IPS-18a (cell line): ENCODE results near the gene CUL4A.
"Not testable (repeated sequence)": the region's sequence is repeated elsewhere in the genome, so short reads cannot be mapped to it uniquely, and the experiment has no call there.

Experiments
- H3K27ac ChIP-seq: one replicate; pipeline ENCODE4 v1.5.1; 2013; ENCODE audit warnings: low read length
- H3K27me3 ChIP-seq: one replicate; pipeline ENCODE4 v1.6.1; 2013; ENCODE audit warnings: mild to moderate bottlenecking, low read length; ENCODE audit not compliant: control insufficient read depth, insufficient read depth
- H3K36me3 ChIP-seq: one replicate; pipeline ENCODE4 v1.6.1; 2013; ENCODE audit warnings: low read depth, low read length; ENCODE audit not compliant: control insufficient read depth
- H3K4me1 ChIP-seq: one replicate; pipeline ENCODE4 v1.6.1; 2013; ENCODE audit warnings: low read depth, low read length; ENCODE audit not compliant: control insufficient read depth
- H3K4me3 ChIP-seq: one replicate; pipeline ENCODE4 v1.5.1; 2013; ENCODE audit warnings: low read length
- H3K9ac ChIP-seq: one replicate; pipeline ENCODE4 v1.6.1; 2013; ENCODE audit warnings: mild to moderate bottlenecking, low read length, moderate library complexity
- H3K9me3 ChIP-seq: one replicate; pipeline ENCODE4 v1.6.1; 2013; ENCODE audit warnings: low read depth, low read length; ENCODE audit not compliant: control insufficient read depth

The CUL4A gene

DNA sequence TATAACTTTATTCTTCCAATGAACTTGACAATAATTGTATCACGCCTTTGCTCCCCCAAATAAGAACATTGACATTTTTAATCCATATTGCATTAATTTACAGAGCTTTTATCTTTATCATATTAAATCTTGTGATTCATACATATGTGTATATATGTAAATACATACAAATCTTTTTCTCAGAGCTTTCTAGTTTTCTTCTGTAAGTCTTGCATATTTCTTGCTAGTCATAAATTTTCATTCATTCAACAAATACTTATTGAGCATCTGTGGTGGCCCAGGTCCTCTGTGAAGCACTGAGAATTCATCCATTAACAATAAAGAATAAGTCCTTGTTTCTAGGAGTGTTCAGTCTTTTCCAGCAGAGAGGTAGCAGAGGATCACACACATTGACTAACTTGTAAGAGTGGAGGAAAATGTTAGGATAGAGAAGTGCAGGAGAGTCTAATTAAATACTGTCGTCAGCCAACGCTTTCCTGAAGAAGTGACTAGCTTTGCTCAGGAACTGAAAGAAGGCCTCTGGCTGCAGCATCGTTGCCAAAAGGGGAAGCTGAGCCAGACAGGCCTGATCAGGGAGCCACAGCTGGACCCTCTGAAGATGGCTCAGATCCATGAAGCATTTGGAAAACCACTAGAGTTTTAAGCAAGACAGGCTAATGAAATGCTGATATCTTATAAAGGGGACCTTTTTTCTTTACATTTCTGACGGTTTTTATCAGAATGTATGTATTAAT is 49.1 kb downstream of the CUL4A start:
- Histone ChIP-seq H3K27me3 (no peaks in the 10 kb centered on the region), H3K9ac (no peak overlapping the region), H3K4me3 (no peak overlapping the region), H3K36me3 (peaks cover 87% of the 10 kb centered on the region), H3K9me3 (peaks cover 2% of the 10 kb centered on the region), H3K27ac (no peak overlapping the region), H3K4me1 (no peaks in the 10 kb centered on the region)

DNA sequence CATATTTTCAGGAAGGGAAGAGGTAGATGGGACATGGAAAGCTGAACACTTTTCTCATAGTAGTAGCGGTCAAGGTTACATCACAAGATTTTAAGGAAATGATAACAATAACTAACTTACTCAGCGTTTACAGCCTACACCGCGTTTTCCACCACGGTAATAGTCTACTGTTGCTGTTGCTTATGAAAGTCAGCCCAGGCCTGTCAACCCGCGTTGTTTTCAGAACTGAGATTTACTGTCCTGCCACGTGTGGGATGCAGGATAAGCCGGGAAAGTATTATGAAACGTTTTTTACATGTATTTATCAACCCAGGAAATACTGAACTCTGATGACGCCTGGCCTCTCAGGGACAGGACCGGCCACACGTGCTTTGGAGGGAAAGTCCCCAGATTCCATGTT is 51.6 kb downstream of the CUL4A start:
- no peaks in the 10 kb centered on the region for H3K27me3 ChIP-seq
- peaks cover 2% of the 10 kb centered on the region for H3K9me3 ChIP-seq
- H3K36me3 ChIP-seq = peaks cover 71% of the 10 kb centered on the region
- no peak overlapping the region for H3K9ac ChIP-seq
- no peak overlapping the region for H3K27ac ChIP-seq
- no peak overlapping the region for H3K4me3 ChIP-seq
- H3K4me1 ChIP-seq = no peaks in the 10 kb centered on the region

DNA sequence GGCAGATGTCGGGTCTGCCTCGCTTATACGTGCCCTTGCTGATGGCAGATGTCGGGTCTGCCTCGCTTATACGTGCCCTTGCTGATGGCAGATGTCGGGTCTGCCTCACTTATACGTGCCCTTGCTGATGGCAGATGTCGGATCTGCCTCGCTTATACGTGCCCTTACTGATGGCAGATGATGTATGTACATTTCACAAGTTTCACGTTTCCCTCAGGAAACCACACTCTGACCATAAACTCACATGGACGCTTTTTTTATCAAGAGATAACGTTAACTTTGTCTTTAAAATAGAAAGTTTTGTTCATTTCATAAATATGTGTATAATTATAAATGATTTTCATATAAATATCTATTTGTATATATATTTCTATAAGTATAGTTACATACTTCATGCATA is 53.6 kb downstream of the CUL4A start:
- peaks cover 52% of the 10 kb centered on the region for H3K36me3 ChIP-seq
- H3K9me3 ChIP-seq, H3K27me3 ChIP-seq, H3K4me3 ChIP-seq, H3K27ac ChIP-seq, H3K9ac ChIP-seq, H3K4me1 ChIP-seq: not testable (repeated sequence)

DNA sequence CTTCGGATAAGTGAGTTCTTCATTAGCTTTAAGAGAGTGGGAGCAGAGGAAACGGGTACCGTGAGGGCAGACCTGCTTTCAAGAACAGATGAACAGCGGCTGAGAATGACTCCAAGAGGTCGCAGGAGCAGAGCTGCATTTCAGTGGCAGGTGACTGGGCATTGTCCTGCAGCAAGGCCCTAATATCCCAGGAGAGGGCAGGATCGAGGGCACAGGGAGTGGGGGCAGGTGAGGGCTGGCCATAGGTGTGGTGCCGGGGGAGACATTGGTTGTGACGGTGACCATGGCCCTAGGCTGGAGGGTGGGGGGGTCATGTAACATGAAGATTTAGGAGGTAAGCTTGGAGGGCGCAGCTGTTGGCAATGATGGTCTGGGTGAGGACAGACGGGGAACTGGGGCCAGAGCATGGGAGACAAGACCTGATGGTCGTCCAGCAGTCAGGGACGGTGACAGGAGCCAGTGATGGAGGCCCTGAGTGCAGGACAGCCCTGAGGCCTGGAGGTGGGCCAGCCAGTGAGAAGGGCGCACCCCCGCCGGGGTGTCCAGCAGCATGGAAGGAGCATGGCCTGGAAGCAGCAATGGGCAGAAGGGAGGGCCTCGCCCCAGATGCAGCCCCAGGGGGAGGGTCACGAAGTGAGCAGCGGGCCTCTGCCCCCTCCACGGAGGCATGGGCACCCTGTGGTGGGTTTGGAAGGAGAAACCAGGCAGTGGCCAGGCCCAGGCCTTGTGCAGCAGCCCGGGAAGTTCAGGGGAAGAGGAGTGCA is 58.4 kb downstream of the CUL4A start:
- no peak overlapping the region for H3K4me3 ChIP-seq
- peaks cover 12% of the 10 kb centered on the region for H3K36me3 ChIP-seq
- no peaks in the 10 kb centered on the region for H3K27me3 ChIP-seq
- no peak overlapping the region for H3K9ac ChIP-seq
- H3K9me3 ChIP-seq = no peaks in the 10 kb centered on the region
- H3K4me1 ChIP-seq = no peaks in the 10 kb centered on the region
- H3K27ac ChIP-seq = no peak overlapping the region

DNA sequence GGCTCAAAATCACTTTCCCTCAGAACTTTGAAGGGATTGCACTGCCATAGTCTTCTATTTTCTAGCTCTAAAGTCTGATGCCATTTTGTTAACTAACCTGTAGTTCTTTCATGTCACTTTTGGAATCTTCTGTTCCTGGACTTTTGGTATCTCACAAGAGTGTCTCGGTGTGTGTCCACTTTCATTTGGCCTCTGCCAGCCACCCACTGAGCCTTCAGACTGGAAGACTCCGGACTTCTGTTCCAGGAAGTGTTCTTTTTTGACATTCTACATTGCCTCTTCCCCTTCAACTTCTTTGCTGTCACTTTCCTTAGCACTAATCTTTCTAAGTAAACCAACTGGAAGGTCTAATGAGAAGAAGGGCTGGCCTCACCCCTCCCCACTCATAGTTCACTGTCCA is 62.6 kb downstream of the CUL4A start:
- Histone ChIP-seq H3K36me3 (no peaks in the 10 kb centered on the region), H3K27me3 (no peaks in the 10 kb centered on the region), H3K9me3 (no peaks in the 10 kb centered on the region), H3K4me3 (no peak overlapping the region), H3K9ac (no peak overlapping the region), H3K27ac (no peak overlapping the region), H3K4me1 (no peaks in the 10 kb centered on the region)

DNA sequence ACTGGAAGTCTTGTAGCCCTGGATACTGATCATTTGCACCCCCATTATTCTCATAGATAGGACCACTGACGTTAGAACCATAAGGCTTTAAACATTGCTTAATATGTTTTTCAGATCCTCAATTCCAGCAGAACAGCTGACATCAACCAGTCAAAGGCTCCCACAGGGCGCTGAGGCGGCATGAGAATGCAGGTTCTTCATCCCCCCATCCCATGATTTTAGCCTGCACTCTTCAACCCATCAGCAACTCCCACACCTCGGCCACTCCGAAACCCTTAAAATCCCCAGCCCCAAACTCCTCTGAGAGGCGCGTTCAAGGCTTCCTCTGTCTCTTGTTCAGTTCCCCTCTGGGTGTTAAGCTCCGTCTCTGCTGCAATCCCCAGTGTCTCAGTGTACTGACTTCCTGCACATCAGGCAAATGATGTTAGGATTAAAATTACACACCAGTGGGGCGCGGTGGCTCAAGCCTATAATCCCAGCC is 63.3 kb downstream of the CUL4A start:
- no peaks in the 10 kb centered on the region for H3K9me3 ChIP-seq
- H3K27ac ChIP-seq = no peak overlapping the region
- no peak overlapping the region for H3K4me3 ChIP-seq
- H3K4me1 ChIP-seq = no peaks in the 10 kb centered on the region
- H3K27me3 ChIP-seq = no peaks in the 10 kb centered on the region
- no peaks in the 10 kb centered on the region for H3K36me3 ChIP-seq
- H3K9ac ChIP-seq = no peak overlapping the region

DNA sequence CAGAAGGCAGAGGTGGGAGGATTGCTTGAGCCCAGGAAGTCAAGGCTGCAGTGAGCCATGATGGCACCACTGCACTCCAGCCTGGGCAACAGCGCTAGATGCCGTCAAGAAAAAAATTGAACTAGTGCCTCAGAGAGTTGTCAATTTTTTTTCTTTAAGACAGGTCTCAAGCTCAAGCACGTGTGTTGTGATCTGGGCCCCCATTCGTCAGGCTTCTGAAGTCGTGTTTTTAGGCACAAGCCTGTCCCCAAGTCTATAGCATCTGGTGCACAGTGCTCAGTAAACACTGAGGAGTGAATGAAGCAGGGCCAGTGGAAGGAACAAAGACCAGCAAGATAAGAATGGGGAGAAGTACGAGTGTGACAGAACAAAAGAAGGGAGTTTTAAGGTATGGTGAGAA is 63.9 kb downstream of the CUL4A start:
- Histone ChIP-seq H3K36me3 (no peaks in the 10 kb centered on the region), H3K9me3 (no peaks in the 10 kb centered on the region), H3K27me3 (no peaks in the 10 kb centered on the region), H3K4me1 (no peaks in the 10 kb centered on the region), H3K27ac (no peak overlapping the region), H3K4me3 (no peak overlapping the region), H3K9ac (no peak overlapping the region)

GRCh38 chr13:113273851-113274590 is 64.6 kb downstream of the CUL4A start:
- no peaks in the 10 kb centered on the region for H3K36me3 ChIP-seq
- H3K27me3 ChIP-seq = no peaks in the 10 kb centered on the region
- H3K4me3 ChIP-seq = no peak overlapping the region
- no peak overlapping the region for H3K9ac ChIP-seq
- no peak overlapping the region for H3K27ac ChIP-seq
- no peaks in the 10 kb centered on the region for H3K4me1 ChIP-seq
- H3K9me3 ChIP-seq = no peaks in the 10 kb centered on the region

- Histone ChIP-seq H3K9ac (no peak overlapping the region), H3K4me3 (no peak overlapping the region), H3K9me3 (no peaks in the 10 kb centered on the region), H3K4me1 (no peaks in the 10 kb centered on the region), H3K27me3 (no peaks in the 10 kb centered on the region), H3K27ac (no peak overlapping the region), H3K36me3 (no peaks in the 10 kb centered on the region)
These were observed 65.3 kb downstream of the CUL4A start for GRCh38 chr13:113274721-113275120.

DNA sequence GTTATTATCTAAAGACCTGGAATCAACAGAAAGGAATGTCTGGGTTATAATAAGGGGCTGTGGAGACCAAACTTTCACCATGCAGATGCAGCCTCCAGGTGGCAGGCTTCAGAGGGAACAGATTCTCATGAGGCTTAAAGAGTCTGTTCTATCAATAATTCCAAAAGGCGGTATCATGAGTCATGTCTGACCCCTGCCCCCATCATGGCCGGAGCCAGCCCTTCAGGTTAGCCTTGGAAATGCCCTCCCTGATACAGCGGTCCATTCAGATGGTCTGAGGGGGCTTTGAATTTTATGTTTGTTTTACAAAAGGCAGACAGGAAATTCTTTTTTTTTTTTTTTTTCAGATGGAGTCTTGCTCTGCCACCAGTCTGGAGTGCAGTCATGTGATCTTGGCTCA is 66.0 kb downstream of the CUL4A start:
- Histone ChIP-seq H3K27me3 (no peaks in the 10 kb centered on the region), H3K36me3 (no peaks in the 10 kb centered on the region), H3K4me3 (no peak overlapping the region), H3K9ac (no peak overlapping the region), H3K9me3 (no peaks in the 10 kb centered on the region), H3K4me1 (no peaks in the 10 kb centered on the region), H3K27ac (no peak overlapping the region)

- Histone ChIP-seq H3K27ac (no peak overlapping the region), H3K27me3 (peaks cover 5% of the 10 kb centered on the region), H3K9me3 (no peaks in the 10 kb centered on the region)
These were observed 70.7 kb downstream of the CUL4A start for GRCh38 chr13:113280126-113280525.

More at GRCh38 chr13:113280126-113280525, 70.7 kb downstream of the CUL4A start:
- Histone ChIP-seq H3K4me1 (no peaks in the 10 kb centered on the region), H3K9ac (no peak overlapping the region), H3K36me3 (no peaks in the 10 kb centered on the region), H3K4me3 (no peak overlapping the region)
